Endothelial cell (in vitro differentiated cells): ENCODE data around the gene PSMD8. TPM values are rescaled to one million over a fixed set of nuclear protein-coding genes. Genes with fewer than 3 reads are reported as not detected.
"Not testable (repeated sequence)": the region's sequence is repeated elsewhere in the genome, so short reads cannot be mapped to it uniquely, and the experiment has no call there.

Experiments
- DNase-seq: peaks from one replicate; pipeline ENCODE4 v3.0.0; 2021; ENCODE audit warnings: low spot score
- H3K27ac Mint-ChIP-seq: one replicate; pipeline ENCODE4 v1.8.0; 2021; ENCODE audit warnings: mixed read lengths, inconsistent platforms; ENCODE audit not compliant: unreplicated experiment
- H3K27me3 Mint-ChIP-seq: one replicate; pipeline ENCODE4 v1.8.0; 2021; ENCODE audit warnings: mild to moderate bottlenecking, moderate library complexity, mixed read lengths, inconsistent platforms; ENCODE audit not compliant: unreplicated experiment
- H3K36me3 Mint-ChIP-seq: one replicate; pipeline ENCODE4 v1.8.0; 2021; ENCODE audit warnings: mild to moderate bottlenecking, low read depth, mixed read lengths, inconsistent platforms; ENCODE audit not compliant: unreplicated experiment
- H3K4me1 Mint-ChIP-seq: one replicate; pipeline ENCODE4 v1.8.0; 2021; ENCODE audit warnings: mild to moderate bottlenecking, mixed read lengths, inconsistent platforms; ENCODE audit not compliant: unreplicated experiment
- H3K4me3 Mint-ChIP-seq: one replicate; pipeline ENCODE4 v1.8.0; 2021; ENCODE audit warnings: mild to moderate bottlenecking, mixed read lengths, inconsistent platforms; ENCODE audit not compliant: unreplicated experiment
- H3K9me3 Mint-ChIP-seq: one replicate; pipeline ENCODE4 v1.8.0; 2021; ENCODE audit warnings: mixed read lengths, inconsistent platforms; ENCODE audit not compliant: unreplicated experiment
- CTCF ChIP-seq: fragments of 200-600 bp; sonication (generic); IDR thresholded peaks from one replicate; pipeline ENCODE4 v1.5.0; 2021; ENCODE audit warnings: antibody characterized with exemption; ENCODE audit not compliant: unreplicated experiment
- total RNA-seq: library from RNA; stranded (reverse); fragmentation: NEBNext Ultra II Directional; extraction: Animal tissue kit (Norgen Biotek cat#: 25700); gene quantifications from one replicate; pipeline ENCODE4 v1.2.1, GENCODE V29; 2021; ENCODE audit not compliant: unreplicated experiment

Gene PSMD8
- total RNA-seq, 1 donor from 2014 or later: 137 TPM

GRCh38 chr19:38411041-38411712 lies 36.8 kb downstream of the PSMD8 start:
- Mint-ChIP-seq H3K27me3 (no peaks in the 10 kb centered on the region), H3K9me3 (no peaks in the 10 kb centered on the region), H3K27ac (no peak overlapping the region), H3K4me1 (no peaks in the 10 kb centered on the region), H3K36me3 (peaks cover 7% of the 10 kb centered on the region), H3K4me3 (no peak overlapping the region)
- no peak for DNase-seq
- no peak for TF ChIP-seq CTCF

DNA sequence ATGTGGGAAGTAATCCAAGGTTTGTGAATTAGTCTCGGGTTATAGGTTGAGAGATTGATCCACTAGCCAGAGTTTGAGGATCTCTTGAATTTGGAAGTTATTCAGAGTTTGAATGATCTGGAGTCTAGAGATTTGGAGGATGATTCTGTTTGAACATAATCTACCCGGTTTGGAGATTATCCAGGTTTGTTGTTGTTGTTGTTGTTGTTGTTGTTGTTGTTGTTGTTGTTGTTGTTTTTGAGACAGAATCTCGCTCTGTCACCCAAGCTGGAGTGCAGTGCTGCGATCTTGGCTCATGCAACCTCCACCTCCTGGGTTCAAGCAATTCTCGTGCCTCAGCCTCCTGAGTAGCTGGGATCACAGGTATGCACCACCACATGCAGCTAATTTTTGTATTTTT lies 37.5 kb downstream of the PSMD8 start:
- H3K4me3 Mint-ChIP-seq, H3K9me3 Mint-ChIP-seq, DNase-seq, H3K4me1 Mint-ChIP-seq, H3K27ac Mint-ChIP-seq, H3K36me3 Mint-ChIP-seq, H3K27me3 Mint-ChIP-seq: not testable (repeated sequence)

DNA sequence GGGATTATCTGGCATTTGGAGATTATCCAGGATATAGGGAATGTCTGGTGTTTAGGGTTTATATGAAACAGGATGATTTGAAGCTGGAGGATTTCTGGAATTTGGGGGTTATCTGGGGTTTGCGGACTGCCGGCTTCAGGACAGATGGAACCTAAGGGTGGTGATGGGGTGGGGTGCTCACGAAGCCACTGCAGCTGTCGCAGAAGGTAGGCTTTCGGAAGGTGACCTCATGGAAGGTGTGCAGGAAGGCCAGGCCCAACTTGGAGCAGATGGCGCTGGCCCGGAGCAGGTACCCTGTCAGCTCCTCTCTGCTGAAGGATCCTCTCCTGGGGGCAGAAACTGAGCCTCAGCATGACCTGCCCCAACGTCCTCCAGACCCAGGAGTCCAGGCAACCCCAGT lies 38.1 kb downstream of the PSMD8 start:
- DNase-seq: no peak
- peaks cover 5% of the 10 kb centered on the region for H3K27me3 Mint-ChIP-seq
- no peaks in the 10 kb centered on the region for H3K9me3 Mint-ChIP-seq
- peaks cover 6% of the 10 kb centered on the region for H3K4me1 Mint-ChIP-seq
- TF ChIP-seq CTCF: no peak
- H3K4me3 Mint-ChIP-seq: peak overlapping the region; percentile 10
- peaks cover 11% of the 10 kb centered on the region for H3K36me3 Mint-ChIP-seq
- H3K27ac Mint-ChIP-seq: no peak overlapping the region

DNA sequence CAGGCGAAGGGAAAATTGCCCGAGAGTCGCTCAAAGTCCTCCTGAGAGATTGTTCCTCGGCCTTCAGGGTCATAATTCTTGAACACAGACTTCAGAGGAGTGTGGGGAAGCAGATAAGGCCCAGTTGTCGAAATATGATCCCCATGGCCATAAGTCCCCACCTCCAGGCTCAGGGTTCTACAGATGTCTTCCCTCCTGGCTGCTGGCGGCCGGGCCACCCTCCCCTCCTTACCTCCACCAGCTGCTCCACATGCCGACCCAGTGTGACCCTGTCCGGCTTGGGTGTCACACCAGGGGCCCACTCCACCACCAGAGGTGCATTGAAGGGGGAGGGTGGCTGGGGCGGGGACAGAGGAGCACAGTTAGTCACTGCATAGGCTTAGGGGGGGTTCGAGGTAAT lies 38.6 kb downstream of the PSMD8 start:
- H3K36me3 Mint-ChIP-seq: peaks cover 11% of the 10 kb centered on the region
- H3K27ac Mint-ChIP-seq: no peak overlapping the region
- H3K27me3 Mint-ChIP-seq: peaks cover 5% of the 10 kb centered on the region
- TF ChIP-seq CTCF: no peak
- no peaks in the 10 kb centered on the region for H3K9me3 Mint-ChIP-seq
- no peak overlapping the region for H3K4me3 Mint-ChIP-seq
- peaks cover 10% of the 10 kb centered on the region for H3K4me1 Mint-ChIP-seq
- DNase-seq: no peak

DNA sequence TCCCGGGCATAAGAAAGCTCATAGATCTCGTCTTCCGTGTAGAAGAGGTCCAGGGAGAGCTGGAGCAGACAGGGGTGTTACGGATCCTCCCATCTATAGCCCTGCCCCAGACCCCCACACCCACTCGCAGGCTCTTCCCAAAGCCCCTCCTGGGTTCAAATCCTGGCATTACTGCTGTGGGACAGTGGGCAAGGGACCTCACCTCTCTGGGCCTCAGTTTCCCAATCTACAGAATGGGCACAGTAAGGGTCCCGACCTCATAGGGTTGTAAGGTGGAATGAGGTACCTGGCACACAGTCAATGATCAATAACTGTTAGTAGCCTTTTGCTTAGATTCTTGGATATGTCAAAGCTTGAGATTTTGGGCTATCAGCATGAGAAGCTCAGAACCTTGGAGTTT lies 39.0 kb downstream of the PSMD8 start:
- Mint-ChIP-seq H3K4me1 (peaks cover 12% of the 10 kb centered on the region), H3K4me3 (no peak overlapping the region), H3K9me3 (no peaks in the 10 kb centered on the region), H3K27me3 (peaks cover 5% of the 10 kb centered on the region), H3K36me3 (peaks cover 11% of the 10 kb centered on the region), H3K27ac (no peak overlapping the region)
- no peak for DNase-seq
- TF ChIP-seq CTCF: no peak
